ENCODE results near the gene LRMDA.

LRMDA gene

DNA sequence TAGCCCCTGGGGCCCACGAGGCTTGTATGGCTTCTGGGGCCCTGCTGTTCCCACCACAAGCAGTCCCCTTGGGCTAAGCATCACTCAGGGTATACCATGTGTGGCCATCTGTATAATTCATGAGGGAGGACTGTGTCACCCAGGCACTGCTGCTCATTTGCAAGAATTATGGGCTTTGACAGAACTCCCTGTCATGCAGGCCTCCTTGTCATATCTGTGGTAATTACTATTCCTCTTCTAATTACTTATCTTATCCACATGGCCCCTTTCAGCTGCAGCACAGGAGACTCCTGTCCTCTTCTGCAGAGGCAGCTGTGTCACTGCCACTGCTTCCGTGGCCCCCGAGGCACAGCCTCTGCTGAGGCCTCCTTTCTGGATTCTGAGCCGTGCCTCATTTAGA lies 46.3 kb downstream of the LRMDA start:
- no peak for DNase-seq

GRCh38 chr10:75480374-75480773 lies 49.0 kb downstream of the LRMDA start:
- no peak for DNase-seq

DNA sequence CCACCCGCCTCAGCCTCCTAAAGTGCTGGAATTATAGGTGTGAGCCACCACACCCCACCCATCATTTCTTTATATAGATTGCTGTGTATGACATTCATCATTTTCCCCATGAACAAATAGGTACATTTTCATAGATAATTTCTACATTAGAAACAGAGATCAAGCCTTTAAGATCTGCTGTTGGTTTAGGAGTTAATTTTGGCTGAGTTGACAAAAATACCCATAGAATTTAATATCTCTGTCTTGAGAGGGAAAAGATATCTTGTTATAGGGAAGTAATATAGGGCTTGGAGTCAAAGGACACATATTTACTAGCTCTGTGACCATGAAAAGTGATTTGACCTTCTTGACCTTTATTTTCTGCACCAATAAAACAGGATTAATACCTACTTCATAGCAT lies 51.8 kb downstream of the LRMDA start:
- DNase-seq: no peak

DNA sequence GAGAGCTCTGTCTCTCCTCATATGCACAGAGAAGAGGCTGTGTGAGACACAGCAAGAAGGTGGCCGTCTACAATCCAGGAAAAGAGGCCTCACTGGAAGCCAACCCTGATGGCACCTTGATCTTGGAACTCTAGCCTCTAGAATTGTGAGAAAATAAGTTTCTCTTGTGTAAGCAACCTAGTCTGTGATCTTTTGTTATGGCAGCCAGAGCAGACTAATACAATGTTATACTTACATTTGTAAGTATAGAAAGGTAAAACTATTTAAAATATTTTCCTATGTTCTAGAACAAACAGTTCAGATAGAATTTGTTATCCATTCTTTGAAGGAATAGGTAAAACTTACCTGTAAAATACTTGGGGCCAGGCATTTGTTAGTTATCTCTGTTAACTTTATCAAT lies 53.3 kb downstream of the LRMDA start:
- no peak for DNase-seq

GRCh38 chr10:75486591-75486990 lies 55.2 kb downstream of the LRMDA start:
- no peak for DNase-seq

GRCh38 chr10:75487087-75487754 lies 55.8 kb downstream of the LRMDA start:
- no peak for DNase-seq

DNA sequence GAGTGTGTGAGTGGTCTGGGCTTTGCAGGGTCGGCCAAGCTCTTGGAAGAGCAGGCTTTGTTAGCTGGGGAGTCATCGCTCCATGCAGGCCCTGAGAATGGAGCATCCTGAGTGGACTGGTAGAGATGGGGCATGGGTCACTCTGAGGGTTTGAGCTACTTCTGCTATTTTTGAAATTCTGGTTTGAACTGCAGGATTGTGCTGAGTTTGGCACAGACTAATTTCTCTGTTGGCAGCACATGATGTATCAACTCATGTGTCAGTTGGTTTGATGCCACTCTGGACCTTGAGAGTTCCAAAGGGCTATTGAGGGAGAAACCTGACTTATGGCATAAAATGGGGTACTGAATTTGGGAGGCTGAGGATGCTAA lies 56.3 kb downstream of the LRMDA start:
- no peak for DNase-seq

GRCh38 chr10:75492173-75492925 lies 60.9 kb downstream of the LRMDA start:
- DNase-seq: no peak

GRCh38 chr10:75493464-75493863 lies 62.0 kb downstream of the LRMDA start:
- DNase-seq: no peak

GRCh38 chr10:75495434-75496190 lies 64.2 kb downstream of the LRMDA start:
- DNase-seq: no peak

- DNase-seq: no peak
Measured at GRCh38 chr10:75496191-75496567, 64.8 kb downstream of the LRMDA start.

DNA sequence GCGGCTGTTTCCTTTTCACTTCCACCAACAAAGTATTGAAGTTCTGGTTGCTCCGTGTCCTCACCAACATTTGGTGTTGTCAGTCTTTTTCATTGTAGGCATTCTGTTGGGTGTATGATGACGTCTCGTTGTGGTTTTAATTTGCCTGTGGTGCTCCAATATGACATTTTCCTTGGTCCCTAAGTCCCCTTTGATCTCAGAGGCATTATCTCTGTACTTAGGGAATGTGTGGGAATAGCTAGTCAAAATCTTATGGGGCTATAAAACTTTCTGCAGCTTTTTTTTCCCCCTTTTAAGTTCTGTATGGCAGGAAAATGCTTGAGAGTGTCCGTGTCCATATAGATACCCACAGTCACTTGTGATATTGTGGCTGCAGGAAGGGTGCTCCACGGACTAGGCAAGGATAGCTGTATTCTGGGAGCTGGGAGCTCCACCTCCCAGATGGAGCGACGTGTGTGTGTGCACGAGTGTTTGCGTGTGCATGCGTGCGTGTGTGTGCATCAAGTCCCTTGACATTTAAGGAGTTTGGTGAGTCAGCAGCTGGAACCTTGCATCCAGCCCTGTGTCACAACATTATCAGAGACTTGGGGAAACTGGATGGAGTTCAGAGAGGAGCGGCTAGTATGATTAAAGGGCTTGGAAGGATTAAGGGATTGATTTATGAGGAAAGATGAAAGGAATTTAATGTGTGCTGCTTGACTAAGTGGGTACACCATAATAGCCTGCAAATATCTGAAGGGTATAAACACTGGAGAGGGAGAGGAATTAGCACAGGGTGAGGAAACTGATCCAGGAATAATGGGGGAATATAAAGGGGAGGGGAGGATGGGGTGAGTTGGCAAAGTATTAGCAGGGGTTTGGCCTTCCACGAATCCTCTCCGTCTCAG lies 66.8 kb downstream of the LRMDA start:
- DNase-seq: no peak

- DNase-seq: no peak
Measured at GRCh38 chr10:75498884-75499350, 67.5 kb downstream of the LRMDA start.

GRCh38 chr10:75499556-75500160 lies 68.2 kb downstream of the LRMDA start:
- no peak for DNase-seq

DNA sequence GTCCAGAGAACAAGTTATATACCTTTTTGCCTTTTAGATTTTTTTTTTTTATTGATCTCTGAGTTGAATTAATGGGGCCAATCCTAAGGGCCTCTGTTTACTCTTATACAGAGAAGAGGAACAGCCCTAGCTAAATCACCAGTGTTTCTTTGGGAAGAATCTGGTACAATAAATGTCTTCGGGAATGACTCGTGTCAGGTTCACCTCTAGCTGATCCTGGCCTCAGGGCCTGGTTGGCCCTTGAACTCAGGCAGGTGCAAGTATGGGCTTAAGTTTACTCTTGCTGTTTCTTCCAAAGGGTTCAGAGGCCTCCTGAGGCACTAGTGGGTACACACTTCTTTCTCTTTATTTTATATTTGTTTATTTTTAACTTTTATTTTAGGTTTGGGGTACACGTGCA lies 71.0 kb downstream of the LRMDA start:
- DNase-seq: no peak

DNA sequence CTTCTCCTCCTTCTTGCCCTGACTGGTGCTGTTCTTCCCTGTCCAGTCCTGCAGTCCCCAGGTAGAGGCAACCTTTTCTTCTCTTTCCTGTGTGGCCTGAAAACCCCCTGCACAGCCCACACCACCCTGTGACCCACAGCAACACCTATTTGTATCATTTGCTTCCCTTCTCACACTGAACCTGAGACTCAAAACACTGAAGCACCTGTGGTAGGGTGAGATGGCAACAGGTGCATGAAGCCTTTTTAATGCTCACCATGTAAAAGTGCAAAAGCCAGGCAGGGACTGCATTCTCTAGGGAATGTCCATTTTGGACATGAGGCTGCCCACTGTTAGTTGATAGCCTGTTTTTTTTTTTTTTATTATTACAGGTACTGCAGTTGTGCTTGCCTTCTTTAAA lies 71.4 kb downstream of the LRMDA start:
- no peak for DNase-seq

GRCh38 chr10:75505293-75505692 lies 73.9 kb downstream of the LRMDA start:
- no peak for DNase-seq

GRCh38 chr10:75505840-75506506 lies 74.5 kb downstream of the LRMDA start:
- DNase-seq: no peak

GRCh38 chr10:75506930-75507329 lies 75.5 kb downstream of the LRMDA start:
- DNase-seq: peak; percentile 76

- no peak for DNase-seq
Measured at GRCh38 chr10:75507469-75507868, 76.0 kb downstream of the LRMDA start.

- no peak for DNase-seq
Measured at GRCh38 chr10:75508239-75508813, 76.9 kb downstream of the LRMDA start.

All from NCI-H2171 (cell line).